GM12864 (cell line): ENCODE results near the gene OTOGL.
"Not testable (repeated sequence)": the region's sequence is repeated elsewhere in the genome, so short reads cannot be mapped to it uniquely, and the experiment has no call there.

Experiments used
- DNase-seq: peaks from one replicate; pipeline ENCODE4 v3.0.0-alpha.2; 2011; ENCODE audit warnings: low read depth
- H3K4me3 ChIP-seq: 2 replicates; pipeline ENCODE4 v1.5.1; 2011; ENCODE audit warnings: mild to moderate bottlenecking, low read depth, low read length, control low read depth
- TF ChIP-seq, protein P1 (sequence below): IDR thresholded peaks from 2 replicates; pipeline ENCODE4 v1.5.1; 2011; ENCODE audit warnings: low read depth, mild to moderate bottlenecking, moderate library complexity, low read length, control low read depth, inconsistent platforms; ENCODE audit errors: missing control alignments

The OTOGL gene

DNA sequence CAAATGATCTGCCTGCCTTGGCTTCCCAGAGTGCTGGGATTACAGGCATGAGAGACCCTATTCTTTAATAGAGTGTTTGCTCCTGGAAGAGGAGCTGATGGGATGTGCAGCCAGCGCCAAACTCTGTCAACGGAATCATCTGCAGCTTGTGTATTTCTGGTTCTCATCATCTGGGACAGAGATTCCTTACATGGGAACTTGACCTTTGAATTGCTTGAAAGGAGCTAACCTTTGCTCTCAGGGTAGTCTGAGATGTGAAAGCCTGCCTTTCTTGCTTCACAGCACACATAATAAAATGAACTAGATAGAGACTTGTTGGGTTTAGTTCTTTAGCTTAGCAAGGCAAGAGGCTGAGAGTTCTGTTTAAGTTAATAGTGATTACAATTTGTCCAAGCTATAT is 120.0 kb downstream of the OTOGL start:
- no peak for DNase-seq
- TF ChIP-seq, protein P1, sequence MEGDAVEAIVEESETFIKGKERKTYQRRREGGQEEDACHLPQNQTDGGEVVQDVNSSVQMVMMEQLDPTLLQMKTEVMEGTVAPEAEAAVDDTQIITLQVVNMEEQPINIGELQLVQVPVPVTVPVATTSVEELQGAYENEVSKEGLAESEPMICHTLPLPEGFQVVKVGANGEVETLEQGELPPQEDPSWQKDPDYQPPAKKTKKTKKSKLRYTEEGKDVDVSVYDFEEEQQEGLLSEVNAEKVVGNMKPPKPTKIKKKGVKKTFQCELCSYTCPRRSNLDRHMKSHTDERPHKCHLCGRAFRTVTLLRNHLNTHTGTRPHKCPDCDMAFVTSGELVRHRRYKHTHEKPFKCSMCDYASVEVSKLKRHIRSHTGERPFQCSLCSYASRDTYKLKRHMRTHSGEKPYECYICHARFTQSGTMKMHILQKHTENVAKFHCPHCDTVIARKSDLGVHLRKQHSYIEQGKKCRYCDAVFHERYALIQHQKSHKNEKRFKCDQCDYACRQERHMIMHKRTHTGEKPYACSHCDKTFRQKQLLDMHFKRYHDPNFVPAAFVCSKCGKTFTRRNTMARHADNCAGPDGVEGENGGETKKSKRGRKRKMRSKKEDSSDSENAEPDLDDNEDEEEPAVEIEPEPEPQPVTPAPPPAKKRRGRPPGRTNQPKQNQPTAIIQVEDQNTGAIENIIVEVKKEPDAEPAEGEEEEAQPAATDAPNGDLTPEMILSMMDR = no peak
- H3K4me3 ChIP-seq = no peak overlapping the region

DNA sequence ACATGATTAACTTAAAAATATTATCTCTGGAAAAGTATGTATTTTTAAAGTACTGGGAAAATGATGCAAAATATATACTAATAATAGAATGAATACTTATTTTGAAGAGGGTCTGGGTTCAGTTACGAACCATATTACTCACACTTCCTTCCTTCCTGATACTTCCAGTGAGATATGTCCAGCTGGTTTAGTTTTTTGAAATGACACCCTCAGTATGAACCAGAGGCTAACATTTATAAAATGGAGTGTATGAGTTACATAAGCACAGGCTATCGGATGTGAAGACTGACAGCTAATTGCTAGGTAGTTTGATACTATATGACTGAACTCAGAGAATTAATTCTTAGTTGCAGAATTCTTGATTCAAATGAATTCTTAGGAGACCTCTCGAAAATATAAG is 122.9 kb downstream of the OTOGL start:
- DNase-seq = no peak
- H3K4me3 ChIP-seq = no peak overlapping the region
- TF ChIP-seq, protein P1 = no peak

DNA sequence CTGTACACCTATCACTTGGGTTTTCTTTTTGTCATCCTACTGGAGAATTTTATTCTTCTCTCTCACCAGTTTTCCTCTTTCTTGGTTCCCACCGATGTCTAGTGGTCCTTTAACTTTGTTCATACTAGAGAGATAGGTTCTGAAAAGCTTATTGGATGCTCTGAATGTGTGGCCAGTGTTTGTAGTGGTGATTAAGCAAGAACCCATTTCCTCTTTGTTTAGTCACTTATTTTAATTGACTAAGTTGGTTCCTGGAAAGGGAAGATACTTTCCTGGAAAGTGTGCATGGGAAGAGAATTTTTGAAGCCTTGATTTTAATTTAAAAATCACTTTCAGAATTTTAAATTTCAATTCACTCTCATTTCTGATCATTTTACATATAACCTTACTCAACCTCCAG is 127.2 kb downstream of the OTOGL start:
- TF ChIP-seq, protein P1 = no peak
- no peak overlapping the region for H3K4me3 ChIP-seq
- no peak for DNase-seq

DNA sequence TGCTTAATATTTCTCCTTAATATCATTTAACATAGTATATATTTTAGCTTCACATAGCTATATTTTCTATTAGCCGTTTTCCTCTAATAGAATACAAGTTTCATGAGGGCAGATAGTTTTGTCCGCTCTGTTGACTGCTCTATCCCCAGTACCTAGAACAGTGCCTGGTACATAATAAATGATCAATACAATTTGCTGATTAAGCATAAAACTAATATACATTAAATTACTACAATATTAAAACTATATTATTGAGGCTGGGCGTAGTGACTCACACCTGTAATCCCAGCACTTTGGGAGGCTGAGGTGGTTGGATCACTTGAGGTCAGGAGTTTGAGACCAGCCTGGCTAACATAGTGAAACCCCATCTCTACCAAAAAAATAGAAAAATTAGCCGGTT is 128.6 kb downstream of the OTOGL start:
- not testable (repeated sequence) for DNase-seq, H3K4me3 ChIP-seq

DNA sequence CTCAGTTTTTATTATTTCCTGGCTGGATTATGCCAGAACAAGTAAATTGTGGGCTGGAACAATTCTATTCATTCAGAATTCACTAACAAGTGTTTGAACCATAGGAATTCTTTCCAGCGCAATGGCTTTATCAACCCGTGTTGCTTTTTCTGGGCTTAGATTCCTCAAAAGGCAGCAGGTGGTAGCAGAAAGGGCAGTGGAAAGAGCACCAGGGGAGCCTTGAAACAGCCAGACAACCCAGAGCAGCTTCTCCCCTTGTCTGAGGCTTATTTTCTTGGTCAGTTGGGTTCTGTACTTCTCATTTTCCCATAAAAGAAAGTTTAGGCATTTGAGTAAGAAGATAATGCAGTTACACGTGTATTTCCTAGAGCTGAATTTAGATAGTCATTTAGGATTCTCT is 130.7 kb downstream of the OTOGL start:
- no peak overlapping the region for H3K4me3 ChIP-seq
- TF ChIP-seq, protein P1 = no peak
- DNase-seq = no peak

DNA sequence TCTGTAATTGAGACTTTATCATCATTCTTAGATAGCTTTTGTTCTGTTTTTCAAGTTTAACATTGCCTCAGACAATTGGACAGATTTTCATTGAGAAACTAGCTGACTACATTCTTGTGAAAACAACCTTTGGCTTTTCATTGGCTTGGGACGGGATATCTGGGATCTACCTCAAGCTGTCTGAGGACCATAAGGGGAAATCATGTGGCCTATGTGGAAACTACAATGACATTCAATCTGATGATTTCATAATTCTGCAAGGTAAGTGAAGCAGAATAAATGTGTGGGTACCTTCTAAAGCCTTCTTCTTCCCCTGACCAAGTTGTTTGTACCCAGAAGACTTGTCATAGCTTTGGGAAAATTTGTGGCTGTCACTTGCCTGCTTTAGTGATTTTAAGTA is 133.5 kb downstream of the OTOGL start:
- TF ChIP-seq, protein P1 = no peak
- no peak for DNase-seq

DNA sequence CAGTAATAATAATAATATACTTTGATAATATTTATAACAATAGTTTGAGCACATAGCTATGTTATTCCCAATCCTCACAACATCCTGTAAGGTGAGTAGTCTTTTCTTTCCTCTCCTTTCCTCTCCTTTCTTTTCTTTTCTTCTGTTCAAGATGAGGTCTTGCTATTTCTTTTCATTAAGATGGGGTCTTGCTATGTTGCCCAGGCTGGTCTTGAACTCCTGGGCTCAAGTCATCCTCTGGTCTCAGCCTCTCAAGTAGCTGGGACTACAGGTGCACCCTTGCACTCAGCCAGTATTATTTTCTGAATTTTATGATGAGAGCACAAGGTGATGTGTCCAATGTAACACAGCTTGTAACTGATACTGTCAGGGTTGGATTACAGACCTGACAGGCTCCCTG is 134.6 kb downstream of the OTOGL start:
- DNase-seq = no peak

More for the DNA sequence above, 133.5 kb downstream of the OTOGL start:
- no peak overlapping the region for H3K4me3 ChIP-seq

More for the DNA sequence above, 134.6 kb downstream of the OTOGL start:
- TF ChIP-seq, protein P1 = no peak
- H3K4me3 ChIP-seq = no peak overlapping the region
